Endodermal cell (in vitro differentiated cells): ENCODE measurements around the gene DNAH8. TPM values are rescaled to one million over a fixed set of nuclear protein-coding genes. Genes with fewer than 3 reads are reported as not detected.

ENCODE experiments used
- DNase-seq: peaks from one replicate; pipeline ENCODE4 v3.0.0-alpha.2; 2017
- H3K27ac ChIP-seq: 2 replicates; pipeline ENCODE4 v1.5.1; 2013; ENCODE audit warnings: mild to moderate bottlenecking, low read depth, low read length, moderate library complexity
- H3K27me3 ChIP-seq: 2 replicates; pipeline ENCODE4 v1.6.1; 2013; ENCODE audit warnings: mild to moderate bottlenecking, low read length, moderate library complexity; ENCODE audit not compliant: insufficient read depth, control insufficient read depth, poor library complexity, severe bottlenecking
- H3K36me3 ChIP-seq: 2 replicates; pipeline ENCODE4 v1.7.0; 2013; ENCODE audit warnings: mild to moderate bottlenecking, low read length, moderate library complexity; ENCODE audit not compliant: control insufficient read depth, insufficient read depth
- H3K4me1 ChIP-seq: one replicate; pipeline ENCODE4 v1.7.0; 2013; ENCODE audit warnings: low read length; ENCODE audit not compliant: control insufficient read depth, insufficient read depth
- H3K4me3 ChIP-seq: 2 replicates; pipeline ENCODE4 v1.5.1; 2013; ENCODE audit warnings: mild to moderate bottlenecking, low read length, moderate library complexity
- H3K9ac ChIP-seq: 2 replicates; pipeline ENCODE4 v1.6.1; 2013; ENCODE audit warnings: mild to moderate bottlenecking, low read length, moderate library complexity; ENCODE audit not compliant: poor library complexity, severe bottlenecking; ENCODE audit errors: extremely low read depth
- H3K9me3 ChIP-seq: 2 replicates; pipeline ENCODE4 v1.6.1; 2013; ENCODE audit warnings: mild to moderate bottlenecking, low read length, moderate library complexity; ENCODE audit not compliant: control insufficient read depth
- H3K27ac Mint-ChIP-seq: 2 replicates; pipeline ENCODE4 v1.8.0; 2020; ENCODE audit warnings: mixed read lengths
- H3K27me3 Mint-ChIP-seq: 2 replicates; pipeline ENCODE4 v1.8.0; 2021; ENCODE audit warnings: mild to moderate bottlenecking, mixed read lengths; ENCODE audit not compliant: insufficient read depth
- H3K36me3 Mint-ChIP-seq: 2 replicates; pipeline ENCODE4 v1.8.0; 2020; ENCODE audit warnings: low read depth, mixed read lengths
- H3K4me1 Mint-ChIP-seq: 2 replicates; pipeline ENCODE4 v1.8.0; 2020; ENCODE audit warnings: mixed read lengths
- H3K4me3 Mint-ChIP-seq: 2 replicates; pipeline ENCODE4 v1.8.0; 2020; ENCODE audit warnings: mild to moderate bottlenecking, moderate library complexity, mixed read lengths
- H3K9me3 Mint-ChIP-seq: 2 replicates; pipeline ENCODE4 v1.8.0; 2020; ENCODE audit warnings: mild to moderate bottlenecking, mixed read lengths
- CTCF ChIP-seq: fragments of 200-600 bp; sonication (generic); conservative IDR thresholded peaks from 2 replicates; pipeline ENCODE4 v1.5.0; 2021; ENCODE audit warnings: antibody characterized with exemption, mild to moderate bottlenecking
- WGBS, 2 experiments: methylation state at CpG; one replicate each; pipeline versions ENCODE4 v1.1.5 to v1.1.7; 2013; ENCODE audit warnings: missing lambda C conversion rate in 2 of 2, mixed read lengths in 1 of 2; ENCODE audit not compliant: insufficient coverage in 1 of 2, insufficient read length in 1 of 2; 5-methylcytosine and 5-hydroxymethylcytosine counted together
- total RNA-seq, 2 donors: library from RNA; stranded (reverse); fragmentation: NEBNext Ultra II Directional in 1 of 2; extraction: Animal tissue kit (Norgen Biotek cat#: 25700) in 1 of 2; gene quantifications; 2 replicates in 1 of 2; 3 replicates in 1 of 2; pipeline ENCODE4 v1.2.1, GENCODE V29; 2021

The DNAH8 gene
- total RNA-seq, 2 donors from 2014 or later: not detected

DNA sequence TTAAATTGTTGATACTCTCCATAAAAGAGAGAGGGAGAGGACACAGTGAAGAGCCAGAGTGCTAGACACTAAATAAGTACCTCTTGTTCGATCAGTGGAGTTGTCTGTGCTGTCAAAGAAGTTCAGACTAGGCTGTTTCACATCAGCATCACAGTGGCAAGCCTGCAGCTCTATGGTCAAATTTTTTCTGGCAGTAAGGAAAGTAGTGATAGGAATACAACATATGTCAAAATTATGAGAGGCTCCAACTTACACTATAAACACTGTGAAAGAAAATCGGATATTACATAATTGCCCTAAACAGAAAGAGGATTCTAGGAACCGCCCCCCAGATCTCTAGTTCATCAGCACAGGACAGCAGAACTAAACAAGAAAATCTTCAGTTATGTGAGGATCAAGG is 23.1 kb downstream of the DNAH8 start:
- Mint-ChIP-seq H3K4me3 (no peak overlapping the region), H3K9me3 (peaks cover 9% of the 10 kb centered on the region), H3K27me3 (peaks cover under 1% of the 10 kb centered on the region), H3K27ac (no peak overlapping the region), H3K4me1 (no peaks in the 10 kb centered on the region), H3K36me3 (no peaks in the 10 kb centered on the region)
- no peak for TF ChIP-seq CTCF
- 80 to 92% methylated on average over 1 to 3 of the region's 3 CpGs for WGBS, 2 experiments
- Histone ChIP-seq H3K36me3 (no peaks in the 10 kb centered on the region), H3K27me3 (no peaks in the 10 kb centered on the region), H3K4me3 (no peak overlapping the region), H3K9ac (no peak overlapping the region), H3K27ac (no peak overlapping the region), H3K9me3 (no peaks in the 10 kb centered on the region), H3K4me1 (no peaks in the 10 kb centered on the region)
- no peak for DNase-seq

DNA sequence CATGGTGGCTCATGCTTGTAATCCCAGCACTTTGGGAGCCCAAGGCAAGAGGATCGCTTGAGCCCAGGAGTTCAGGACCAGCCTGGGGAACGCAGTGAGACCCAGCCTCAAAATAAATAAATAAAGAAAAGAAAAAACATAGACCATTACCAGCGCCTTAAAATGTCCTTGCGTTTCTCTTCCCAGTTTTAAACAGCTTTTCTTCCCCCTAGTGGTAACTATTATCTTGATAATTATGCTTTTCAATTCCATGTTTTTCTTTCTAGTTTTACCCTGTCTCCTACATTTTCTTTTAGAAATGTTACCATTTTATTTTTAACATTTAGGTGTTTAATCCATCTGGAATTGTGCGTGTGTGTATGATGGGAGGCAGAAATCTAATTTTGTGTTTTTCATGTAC is 24.4 kb downstream of the DNAH8 start:
- H3K9me3 ChIP-seq: no peaks in the 10 kb centered on the region
- no peaks in the 10 kb centered on the region for H3K4me1 Mint-ChIP-seq
- no peak overlapping the region for H3K27ac Mint-ChIP-seq
- H3K36me3 Mint-ChIP-seq: no peaks in the 10 kb centered on the region
- TF ChIP-seq CTCF: peak; percentile 71
- peaks cover 5% of the 10 kb centered on the region for H3K27me3 Mint-ChIP-seq
- no peak overlapping the region for H3K4me3 ChIP-seq
- no peaks in the 10 kb centered on the region for H3K27me3 ChIP-seq
- H3K9ac ChIP-seq: no peak overlapping the region
- H3K9me3 Mint-ChIP-seq: peaks cover 5% of the 10 kb centered on the region
- no peaks in the 10 kb centered on the region for H3K36me3 ChIP-seq
- no peak overlapping the region for H3K27ac ChIP-seq
- no peak overlapping the region for H3K4me3 Mint-ChIP-seq
- no peaks in the 10 kb centered on the region for H3K4me1 ChIP-seq
- WGBS, 2 experiments: 67 to 68% methylated on average over 1 to 5 of the region's 5 CpGs
- no peak for DNase-seq

GRCh38 chr6:38749473-38749872 is 34.4 kb downstream of the DNAH8 start:
- DNase-seq: no peak
- Mint-ChIP-seq H3K27ac (no peak overlapping the region), H3K4me1 (no peaks in the 10 kb centered on the region), H3K36me3 (no peaks in the 10 kb centered on the region), H3K27me3 (peaks cover 6% of the 10 kb centered on the region), H3K4me3 (no peak overlapping the region), H3K9me3 (no peaks in the 10 kb centered on the region)
- Histone ChIP-seq H3K27me3 (peaks cover 11% of the 10 kb centered on the region), H3K4me1 (no peaks in the 10 kb centered on the region), H3K9me3 (no peaks in the 10 kb centered on the region), H3K27ac (no peak overlapping the region), H3K4me3 (no peak overlapping the region), H3K9ac (no peak overlapping the region), H3K36me3 (no peaks in the 10 kb centered on the region)
- no peak for TF ChIP-seq CTCF
- WGBS, 2 experiments: 100% methylated on average over 1 of the region's 1 CpG; no CpG with 5 or more reads in 1 of the 2 experiments
